Ammon's horn (tissue), 1 donor: ENCODE data around the gene FAAP20.

Experiments used
- DNase-seq: peaks from one replicate; pipeline ENCODE4 v3.0.0-alpha.2; 2016; ENCODE audit warnings: low spot score

Gene FAAP20

GRCh38 chr1:2178875-2179274 is 15.7 kb downstream of the FAAP20 start:
- DNase-seq, result no peak

- no peak for DNase-seq
These were observed 16.5 kb downstream of the FAAP20 start for GRCh38 chr1:2177946-2178538.

DNA sequence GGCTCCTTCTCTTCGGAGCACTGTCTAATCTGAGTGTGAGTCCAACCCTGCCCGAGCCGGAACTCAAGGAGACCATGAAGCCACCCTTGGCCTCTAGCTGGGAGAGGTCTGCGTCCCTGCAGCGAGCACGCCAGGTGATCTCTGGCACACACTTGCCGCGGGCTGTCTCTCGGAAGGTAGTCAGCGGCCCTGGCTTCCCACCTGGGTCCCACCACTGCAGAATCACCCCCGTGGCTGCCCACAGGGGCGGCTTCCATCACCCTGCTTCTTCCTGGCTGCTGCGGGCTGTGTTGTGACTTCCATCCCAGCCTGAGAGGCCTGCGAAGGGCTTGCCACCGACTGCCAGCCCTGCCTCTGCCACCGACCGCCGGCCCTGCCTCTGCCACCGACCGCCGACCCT is 17.0 kb downstream of the FAAP20 start:
- DNase-seq, result no peak

DNA sequence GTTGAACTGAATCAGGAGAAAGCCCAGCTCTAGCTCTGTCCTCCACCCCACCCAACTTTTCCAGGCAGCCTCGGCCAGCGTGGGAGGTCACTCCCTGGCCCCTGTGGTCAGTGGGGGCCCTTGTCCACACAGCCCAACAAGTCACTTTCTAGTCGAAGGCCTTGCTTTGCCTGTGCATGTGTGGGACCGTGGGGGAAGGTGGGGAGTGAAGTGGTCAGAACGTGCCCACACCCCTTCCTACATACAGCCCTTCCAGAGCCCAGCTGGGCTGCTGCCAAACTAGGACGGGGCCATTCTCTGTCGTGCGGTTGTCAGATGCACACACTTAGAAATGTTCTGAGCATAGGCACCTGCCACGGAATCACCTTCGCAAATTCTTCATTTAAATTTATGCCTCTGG is 18.0 kb downstream of the FAAP20 start:
- no peak for DNase-seq

- no peak for DNase-seq
These were observed 18.7 kb downstream of the FAAP20 start for GRCh38 chr1:2175681-2176454.

DNA sequence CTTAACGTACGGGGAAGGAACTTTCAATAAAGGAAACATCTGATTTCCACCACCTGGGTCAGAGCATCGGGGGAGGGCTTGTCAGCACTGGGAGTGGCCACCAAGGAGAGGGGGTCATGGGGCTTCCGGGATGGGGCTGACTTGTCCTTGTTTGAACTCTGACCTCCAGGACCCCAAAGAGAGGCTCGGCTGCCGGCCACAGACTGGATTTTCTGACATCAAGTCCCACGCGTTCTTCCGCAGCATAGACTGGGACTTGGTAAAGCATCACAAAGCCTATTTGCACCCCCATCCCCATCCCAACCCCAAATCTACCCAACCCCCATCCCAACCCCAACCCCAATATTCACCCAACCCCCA is 19.5 kb downstream of the FAAP20 start:
- DNase-seq, result no peak

DNA sequence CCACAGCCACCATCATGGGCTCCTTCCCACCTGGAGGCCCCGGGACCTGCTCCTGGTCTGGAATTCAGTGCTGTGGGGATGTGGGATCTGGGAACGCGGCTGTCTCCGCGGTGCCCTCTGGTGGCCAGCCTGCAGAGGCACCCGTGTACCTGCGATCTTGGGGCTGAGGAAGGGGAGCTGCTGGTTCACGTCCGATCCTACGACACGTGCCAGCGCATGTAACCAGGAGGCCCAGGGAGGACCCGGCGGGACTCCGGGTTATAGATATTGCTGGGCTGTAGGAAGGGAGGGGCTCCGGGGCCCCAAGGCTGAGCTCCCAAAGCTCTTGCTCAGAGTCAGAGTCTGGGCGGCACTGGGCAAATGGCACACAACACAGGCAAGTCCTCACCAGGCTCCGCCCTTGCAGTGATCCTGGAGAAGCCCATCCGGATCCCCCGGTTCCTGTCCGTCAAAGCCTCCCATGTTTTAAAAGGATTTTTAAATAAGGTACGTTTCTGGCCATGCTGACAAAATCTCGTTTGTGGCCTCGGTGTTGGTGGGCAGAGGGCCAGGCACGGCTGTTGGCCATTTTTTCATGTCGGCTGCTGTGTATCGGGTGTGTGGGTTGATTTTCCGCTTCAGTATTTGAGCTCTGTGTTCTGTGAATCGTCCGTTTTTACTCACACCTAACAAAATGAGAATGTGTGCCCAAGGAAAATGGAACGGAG is 20.1 kb downstream of the FAAP20 start:
- peak; percentile 72 for DNase-seq

DNA sequence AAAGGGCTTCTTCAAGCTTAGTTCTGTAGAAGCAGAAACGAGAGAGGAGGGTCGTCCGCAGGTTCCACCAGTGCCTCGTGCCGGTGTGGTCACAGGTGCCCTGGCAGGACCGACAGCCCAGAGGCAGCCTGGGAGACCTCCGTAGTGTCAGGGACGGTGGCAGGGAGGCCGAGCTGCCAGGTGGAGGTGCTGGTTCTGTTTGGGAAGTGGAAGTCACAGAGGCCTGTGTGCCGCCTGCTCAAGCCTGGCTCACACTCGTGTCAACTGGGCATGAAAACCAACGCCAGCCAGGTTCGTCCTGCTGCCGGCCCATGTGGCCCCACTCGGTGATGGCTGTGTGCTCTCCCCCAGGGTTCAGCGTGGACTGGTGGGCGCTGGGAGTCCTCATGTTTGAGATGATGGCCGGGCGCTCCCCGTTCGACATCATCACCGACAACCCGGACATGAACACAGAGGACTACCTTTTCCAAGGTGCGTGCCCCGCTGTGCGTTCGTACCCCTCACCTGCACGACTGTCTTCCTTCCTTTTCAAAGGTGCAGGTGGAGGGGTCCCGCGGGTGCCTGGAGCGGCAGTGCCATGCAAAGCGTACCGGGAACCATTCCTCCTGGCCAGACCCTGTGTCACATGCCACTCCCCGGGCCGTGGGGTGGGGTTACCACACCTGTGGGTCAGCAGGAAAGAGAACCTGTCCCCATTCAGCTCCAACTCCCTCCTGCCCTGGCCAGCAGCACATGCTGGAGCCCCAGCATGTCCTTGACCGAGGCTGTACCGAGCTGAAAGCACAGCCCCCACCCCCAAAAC is 20.8 kb downstream of the FAAP20 start:
- no peak for DNase-seq

DNA sequence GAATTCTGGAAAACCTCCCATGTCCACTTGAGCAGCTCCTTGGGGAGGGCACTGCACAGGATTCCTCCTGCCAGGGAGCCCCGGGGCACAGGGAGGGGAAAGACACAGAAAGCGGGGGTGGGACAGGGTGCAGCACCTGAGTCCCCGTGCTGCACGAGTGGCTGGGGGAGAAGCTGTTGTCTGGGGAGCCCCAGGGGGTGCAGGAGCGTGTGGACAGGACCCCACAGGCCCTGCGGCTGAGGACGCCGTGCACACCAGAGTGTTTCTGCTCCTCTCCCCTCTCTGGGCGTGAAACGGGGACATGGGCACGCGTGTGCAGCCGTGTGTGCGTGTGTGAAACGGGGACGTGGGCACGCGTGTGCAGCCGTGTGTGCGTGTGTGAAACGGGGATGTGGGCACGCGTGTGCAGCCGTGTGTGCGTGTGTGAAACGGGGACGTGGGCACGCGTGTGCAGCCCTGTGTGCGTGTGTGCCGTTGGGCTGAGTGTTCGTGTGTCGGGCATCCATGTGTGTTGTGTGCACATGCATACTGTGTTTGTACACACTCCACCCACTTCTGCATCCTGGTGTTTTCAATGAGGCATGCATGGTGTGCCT is 21.9 kb downstream of the FAAP20 start:
- DNase-seq, result no peak

- no peak for DNase-seq
These were observed 22.6 kb downstream of the FAAP20 start for GRCh38 chr1:2172012-2172411.

DNA sequence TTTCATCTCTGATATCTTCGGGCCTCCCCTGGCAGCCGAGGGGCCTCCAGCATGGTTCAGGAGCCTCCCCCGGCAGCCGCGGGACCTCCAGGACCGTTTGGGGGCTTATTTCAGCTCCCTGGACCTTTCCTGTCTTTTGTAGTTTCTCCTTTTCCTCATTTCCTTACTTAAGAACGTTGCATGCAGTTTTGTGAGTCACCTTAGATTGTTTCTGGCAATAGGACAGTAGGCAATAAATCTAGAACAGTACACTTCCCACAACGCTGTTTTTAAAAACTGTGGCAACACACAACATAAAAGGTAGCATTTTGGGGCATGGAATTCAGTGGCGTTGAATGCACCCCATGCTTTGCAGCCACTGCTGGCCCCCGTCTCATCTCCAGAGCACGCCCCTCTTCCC is 24.4 kb downstream of the FAAP20 start:
- no peak for DNase-seq

DNA sequence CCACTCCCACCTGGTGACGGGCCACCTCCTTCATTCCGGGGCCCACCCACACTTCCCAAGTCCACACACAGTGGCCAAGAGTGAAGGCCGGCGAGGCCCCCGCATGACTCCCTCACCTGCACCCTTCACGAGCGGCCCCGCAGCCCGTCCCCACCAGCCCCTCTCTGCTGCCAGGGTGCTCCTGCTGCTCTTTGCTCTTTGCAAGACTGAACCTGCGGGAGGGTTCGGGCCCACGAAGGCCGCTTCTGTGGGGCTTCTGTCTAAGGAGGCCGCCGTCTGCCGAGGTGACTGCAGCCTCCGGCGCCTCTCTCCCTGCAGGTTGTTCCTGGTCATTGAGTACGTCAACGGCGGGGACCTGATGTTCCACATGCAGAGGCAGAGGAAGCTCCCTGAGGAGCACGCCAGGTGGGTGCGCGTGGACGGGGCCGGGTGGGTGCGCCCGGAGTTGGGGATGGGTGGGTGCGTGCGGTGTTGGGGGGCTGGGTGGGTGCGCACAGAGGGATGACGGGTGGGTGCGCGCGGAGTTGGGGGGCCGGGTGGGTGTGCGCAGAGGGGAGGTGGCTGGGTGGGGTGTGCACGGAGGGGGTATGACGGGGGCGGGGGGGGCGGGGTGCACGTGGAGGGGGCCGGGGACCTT is 25.3 kb downstream of the FAAP20 start:
- DNase-seq, result no peak

DNA sequence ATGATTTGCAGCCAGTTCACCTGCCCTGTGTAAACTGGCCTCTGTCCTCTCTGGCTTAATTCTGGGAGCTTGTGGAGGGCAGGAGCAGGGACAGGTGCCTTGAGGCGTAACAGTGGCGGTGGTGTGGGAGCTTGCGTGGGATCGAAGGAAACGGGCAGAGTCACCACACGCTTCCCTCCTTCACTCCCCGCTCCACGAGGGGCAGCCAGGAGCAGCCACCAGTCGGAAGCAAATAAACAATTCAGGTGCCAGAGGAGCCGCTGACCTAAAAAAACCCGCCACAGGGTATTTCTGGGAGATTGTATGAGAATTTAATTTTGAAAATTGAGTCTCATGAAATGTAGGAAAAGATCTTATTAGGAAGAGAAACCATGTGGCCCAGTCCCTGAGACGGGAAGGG is 26.0 kb downstream of the FAAP20 start:
- no peak for DNase-seq

DNA sequence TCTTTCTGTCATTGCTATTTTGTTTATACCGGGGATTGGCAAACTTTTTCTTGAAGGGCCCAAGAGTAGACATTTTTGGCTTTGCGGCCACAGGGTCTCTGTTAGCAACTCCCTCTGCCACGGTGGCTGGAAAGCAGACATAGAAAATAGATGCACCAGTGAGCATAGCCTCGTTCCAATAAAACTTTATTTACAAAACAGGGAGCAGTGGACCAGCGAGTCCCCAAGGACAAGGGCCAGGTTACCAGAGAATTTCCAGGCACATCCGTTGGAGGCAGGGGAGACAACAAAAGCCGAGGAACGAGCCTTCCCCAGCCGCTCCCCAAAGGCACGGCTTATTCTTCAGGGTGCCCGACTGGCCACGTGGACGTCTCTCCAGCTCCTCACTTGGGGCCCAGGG is 26.5 kb downstream of the FAAP20 start:
- DNase-seq, result no peak

GRCh38 chr1:2166695-2167094 is 27.9 kb downstream of the FAAP20 start:
- no peak for DNase-seq

DNA sequence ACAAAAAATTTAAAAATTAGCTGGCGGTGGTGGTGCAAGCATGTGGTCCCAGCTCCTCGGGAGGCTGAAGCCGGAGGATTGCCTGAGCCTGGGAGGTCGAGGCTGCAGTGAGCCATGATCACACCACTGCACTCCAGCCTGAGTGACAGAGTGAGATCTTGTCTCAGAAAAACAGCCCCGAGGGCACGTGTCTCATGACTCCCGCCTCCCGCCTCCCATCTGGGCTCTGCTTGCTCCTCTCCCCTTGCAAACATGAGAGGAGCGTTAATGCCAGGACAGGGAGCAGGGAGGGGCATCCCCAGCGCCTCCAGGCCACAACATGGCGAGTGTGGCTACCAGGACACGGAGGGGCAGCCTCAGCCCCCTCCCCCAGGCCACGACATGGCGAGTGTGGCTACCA is 28.3 kb downstream of the FAAP20 start:
- DNase-seq, result no peak

DNA sequence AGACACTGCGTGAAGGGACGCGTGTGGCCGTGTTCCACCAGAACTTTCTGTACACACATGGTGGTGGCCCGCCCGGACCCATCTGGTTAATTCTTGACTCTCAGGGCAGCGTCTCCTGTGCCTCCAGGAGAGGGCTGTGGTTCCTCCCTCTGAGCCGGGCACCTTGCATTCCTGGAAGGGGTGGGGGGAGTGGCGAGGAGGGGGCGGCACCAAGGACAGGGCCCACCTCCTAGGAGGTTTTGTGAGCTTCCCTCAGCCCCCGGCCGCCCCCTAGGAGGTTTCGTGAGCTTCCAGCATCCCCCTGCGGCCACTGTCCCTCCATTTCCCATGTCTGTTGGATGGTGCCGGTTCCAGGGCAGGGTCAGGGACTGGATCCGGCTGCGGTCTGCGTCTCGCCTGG is 28.9 kb downstream of the FAAP20 start:
- no peak for DNase-seq

DNA sequence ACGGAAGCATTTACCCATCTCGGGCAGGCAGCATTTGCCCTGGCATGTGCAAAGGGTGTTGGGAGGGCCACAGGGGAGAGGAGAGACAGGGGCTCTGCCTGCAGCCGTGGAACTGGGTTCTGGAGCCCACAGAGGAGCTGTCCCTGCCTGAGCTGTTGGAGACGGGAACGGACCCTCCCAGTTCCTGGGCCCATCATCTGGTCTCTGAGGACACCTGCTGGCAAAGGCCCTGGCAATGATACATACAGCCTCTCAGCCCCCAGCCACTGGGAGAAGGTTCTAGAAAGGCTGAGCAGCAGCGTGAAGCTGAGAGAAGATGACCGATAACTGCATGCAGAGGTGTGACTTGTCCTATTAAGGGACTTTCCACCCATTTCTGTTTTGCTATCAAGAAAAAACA is 31.4 kb downstream of the FAAP20 start:
- no peak for DNase-seq

DNA sequence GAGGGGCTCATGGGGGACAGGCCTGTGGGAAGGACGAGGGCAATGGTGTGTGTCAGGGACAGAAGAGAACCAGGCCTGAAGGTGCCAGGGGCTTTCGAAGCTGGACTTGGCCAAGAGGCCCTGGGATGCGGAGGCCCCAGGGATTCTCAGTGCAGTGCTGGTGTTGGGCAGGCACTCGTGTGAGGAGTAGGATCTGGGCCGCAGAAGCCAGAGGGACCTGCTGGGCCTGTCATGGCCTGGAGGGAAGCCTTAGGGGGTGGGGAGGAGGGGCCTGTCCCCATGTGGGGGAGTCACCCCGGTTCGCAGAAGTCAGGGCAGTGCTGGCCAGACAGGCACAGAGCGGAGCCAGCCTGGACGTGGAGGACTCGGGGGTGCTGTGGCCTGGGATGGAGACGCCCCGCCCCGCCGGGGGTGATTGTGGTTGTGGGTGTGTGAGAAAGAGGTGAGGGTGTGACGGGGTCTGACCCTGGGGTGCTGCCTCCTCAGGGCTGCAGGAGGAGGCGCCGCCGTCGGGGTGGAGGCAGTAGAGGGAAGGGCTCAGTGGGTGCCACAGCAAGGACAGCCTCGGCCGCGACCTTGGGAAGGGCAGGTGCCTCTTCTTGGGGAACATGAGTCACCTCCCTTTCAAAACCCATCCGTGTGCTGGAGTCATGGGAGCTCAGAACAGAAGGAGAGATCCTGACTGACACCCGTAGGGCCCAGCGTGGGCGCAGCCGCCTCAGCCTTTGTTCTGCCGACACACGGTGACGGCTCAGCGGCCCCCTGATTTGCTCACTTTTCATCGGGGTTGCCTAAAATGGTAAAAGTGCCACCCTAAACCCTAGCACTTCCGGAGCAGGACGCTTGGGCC is 33.9 kb downstream of the FAAP20 start:
- DNase-seq, result peak; percentile 52

DNA sequence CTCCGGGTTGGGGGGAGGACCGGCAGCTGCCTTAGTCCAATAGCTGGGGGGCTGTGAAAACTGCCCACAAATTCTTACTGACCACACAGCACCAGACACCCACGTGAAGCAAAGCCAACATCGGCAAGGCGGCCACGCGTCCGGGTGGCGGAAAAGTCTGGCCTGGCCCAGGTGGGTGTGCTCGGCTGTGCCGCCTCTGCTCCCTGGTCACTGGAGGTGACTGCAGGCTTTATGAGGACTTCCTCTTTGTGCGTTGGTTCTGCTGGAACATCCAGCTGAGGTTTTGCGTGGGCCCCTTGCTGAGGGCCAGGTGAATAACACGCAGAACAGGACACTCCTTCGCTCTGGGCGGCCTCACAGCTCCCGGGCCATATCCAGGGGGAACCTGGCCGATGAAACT is 35.4 kb downstream of the FAAP20 start:
- DNase-seq, result no peak

GRCh38 chr1:2158272-2158671 is 36.3 kb downstream of the FAAP20 start:
- no peak for DNase-seq
